ENCODE measurements around the gene ADCY9. TPM values are rescaled to one million over a fixed set of nuclear protein-coding genes. Genes with fewer than 3 reads are reported as not detected.

The ADCY9 gene
- polyA plus RNA-seq, 1 experiment: 16.0 TPM

DNA sequence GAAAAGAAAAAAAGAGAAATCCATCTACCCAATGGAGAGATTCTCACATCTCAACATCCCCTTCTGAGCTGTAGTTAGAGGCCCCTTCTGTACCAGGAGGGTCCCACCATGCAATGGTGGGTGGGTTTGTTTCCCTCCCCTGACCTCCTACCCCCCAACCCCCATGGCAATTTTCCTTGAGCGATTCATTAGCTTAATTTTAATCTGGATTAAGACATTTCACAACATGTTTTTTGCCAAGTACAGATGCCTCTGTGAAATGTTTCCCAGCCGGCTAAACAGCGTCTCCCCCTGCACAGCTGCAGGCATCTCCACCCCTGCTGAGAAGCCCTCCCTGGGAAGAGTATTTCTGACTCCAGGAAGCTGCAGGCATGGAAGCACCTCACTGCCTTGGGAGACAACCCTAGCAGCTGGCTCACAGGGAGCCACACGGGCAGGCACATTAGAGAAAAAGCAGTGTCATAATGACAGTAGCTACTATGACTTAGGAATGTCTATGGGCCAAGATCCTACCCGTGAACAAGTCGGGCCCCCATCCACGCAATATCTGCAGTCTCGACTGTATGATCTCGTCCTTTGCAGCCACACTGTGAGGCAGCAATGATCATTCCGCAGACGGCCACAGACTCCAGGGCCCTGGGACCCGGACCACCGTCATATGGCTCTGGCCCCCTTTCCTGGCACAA lies 117.3 kb downstream of the ADCY9 start:
- ChIA-PET POLR2A (interaction anchor here (0.6 to 1.3 kb wide), 5 partner anchors 14 to 281 kb away, joined by 3 to 8 read pairs (median 3); partner anchors contain the start of gene TRAP1), CTCF (interaction anchor here (0.6 to 1.1 kb wide), 7 partner anchors 8 to 255 kb away, joined by 3 to 6 read pairs (median 4); no protein-coding TSS in a partner anchor)
- 0 out of 2 replicates have a peak overlapping the region, but pooled peaks have one; percentile 22 for H3K4me3 ChIP-seq (ENCODE audit: low read depth, low read length)
- no peaks in the 10 kb centered on the region for H3K9me3 ChIP-seq (ENCODE audit: control insufficient read depth, insufficient read depth, low read length)
- H3K27ac ChIP-seq (ENCODE audit: low read depth, low read length): peak overlapping the region; percentile 70
- no peaks in the 10 kb centered on the region for H3K27me3 ChIP-seq (ENCODE audit: control insufficient read depth, insufficient read depth, low read length)
- no peak for TF ChIP-seq CTCF (IDR thresholded peaks at IDR 0.05; ENCODE audit: low read depth, low read length)
- no peak for DNase-seq (ENCODE audit: low read depth, low spot score)

- CTCF ChIA-PET: no interaction called here
- Histone ChIP-seq H3K27me3 (ENCODE audit: control insufficient read depth, insufficient read depth, low read length) (no peaks in the 10 kb centered on the region), H3K27ac (ENCODE audit: low read depth, low read length) (no peak overlapping the region), H3K9me3 (ENCODE audit: control insufficient read depth, insufficient read depth, low read length) (no peaks in the 10 kb centered on the region), H3K4me3 (ENCODE audit: low read depth, low read length) (no peak overlapping the region)
- TF ChIP-seq CTCF (IDR thresholded peaks at IDR 0.05; ENCODE audit: low read depth, low read length): no peak
- POLR2A ChIA-PET: no interaction called here
- DNase-seq (ENCODE audit: low read depth, low spot score): no peak
Measured at GRCh38 chr16:3997231-3997841, 118.9 kb downstream of the ADCY9 start.

DNA sequence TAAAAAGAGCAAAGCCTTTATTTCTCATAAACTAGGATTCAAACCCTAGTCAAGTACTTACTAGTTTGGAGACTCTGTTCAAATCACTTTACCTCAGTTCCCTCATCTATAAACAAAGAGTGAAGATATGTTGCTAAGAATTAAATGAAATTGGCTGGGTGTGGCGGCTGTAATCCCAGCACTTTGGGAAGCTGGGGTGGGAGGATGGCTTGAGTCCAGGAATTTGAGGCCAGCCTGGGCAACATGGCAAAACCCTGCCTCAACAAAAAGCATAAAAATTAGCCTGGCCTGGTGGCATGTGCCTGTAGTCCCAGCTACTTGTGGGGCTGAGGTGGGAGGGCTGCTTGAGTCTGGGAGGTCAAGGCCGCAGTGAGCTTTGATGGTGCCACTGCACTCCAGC lies 121.2 kb downstream of the ADCY9 start:
- ChIA-PET CTCF (no interaction called here), POLR2A (no interaction called here)
- Histone ChIP-seq H3K4me3 (ENCODE audit: low read depth, low read length) (no peak overlapping the region), H3K9me3 (ENCODE audit: control insufficient read depth, insufficient read depth, low read length) (no peaks in the 10 kb centered on the region), H3K27ac (ENCODE audit: low read depth, low read length) (no peak overlapping the region), H3K27me3 (ENCODE audit: control insufficient read depth, insufficient read depth, low read length) (no peaks in the 10 kb centered on the region)
- DNase-seq (ENCODE audit: low read depth, low spot score): no peak
- TF ChIP-seq CTCF (IDR thresholded peaks at IDR 0.05; ENCODE audit: low read depth, low read length): no peak

GRCh38 chr16:3993052-3993785 lies 123.0 kb downstream of the ADCY9 start:
- ChIA-PET POLR2A (no interaction called here), CTCF (no interaction called here)
- H3K9me3 ChIP-seq (ENCODE audit: control insufficient read depth, insufficient read depth, low read length): no peaks in the 10 kb centered on the region
- H3K27ac ChIP-seq (ENCODE audit: low read depth, low read length): no peak overlapping the region
- TF ChIP-seq CTCF (IDR thresholded peaks at IDR 0.05; ENCODE audit: low read depth, low read length): no peak
- DNase-seq (ENCODE audit: low read depth, low spot score): no peak
- no peak overlapping the region for H3K4me3 ChIP-seq (ENCODE audit: low read depth, low read length)
- no peaks in the 10 kb centered on the region for H3K27me3 ChIP-seq (ENCODE audit: control insufficient read depth, insufficient read depth, low read length)

Measured in AG04450 (cell line).